ENCODE results near the gene NHSL2.

Gene NHSL2

DNA sequence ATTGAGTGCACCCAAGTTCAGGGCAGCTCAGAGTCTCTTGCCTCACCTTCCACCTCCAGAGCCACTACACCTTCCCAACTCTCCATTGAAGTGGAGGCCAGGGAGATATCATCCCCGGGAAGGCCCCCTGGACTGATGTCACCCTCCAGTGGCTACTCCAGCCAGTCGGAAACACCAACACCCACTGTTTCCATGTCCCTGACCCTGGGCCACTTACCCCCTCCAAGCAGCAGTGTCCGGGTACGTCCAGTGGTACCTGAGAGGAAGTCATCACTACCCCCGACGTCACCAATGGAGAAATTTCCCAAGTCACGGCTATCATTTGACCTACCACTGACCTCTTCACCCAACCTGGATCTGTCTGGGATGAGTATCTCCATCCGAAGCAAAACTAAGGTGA, 228.9 kb downstream of the NHSL2 start:
- no peaks in the 10 kb centered on the region for H3K27me3 ChIP-seq (ENCODE audit: insufficient read depth, low read depth)
- H3K79me2 ChIP-seq (ENCODE audit: insufficient read depth, low read depth): no peaks in the 10 kb centered on the region
- no peak overlapping the region for H3K4me2 ChIP-seq
- peaks cover 41% of the 10 kb centered on the region for H3K4me1 ChIP-seq (ENCODE audit: low read depth, poor library complexity, severe bottlenecking)
- H3K9ac ChIP-seq: no peak overlapping the region
- no peak overlapping the region for H3K27ac ChIP-seq
- H2AFZ ChIP-seq (ENCODE audit: low read depth): no peak overlapping the region
- H3K4me3 ChIP-seq (IDR thresholded peaks at IDR 0.05; ENCODE audit: insufficient read depth, low read depth, low read length): no peak overlapping the region
- no peaks in the 10 kb centered on the region for H3K36me3 ChIP-seq (ENCODE audit: insufficient read depth)
- TF ChIP-seq, protein P1, sequence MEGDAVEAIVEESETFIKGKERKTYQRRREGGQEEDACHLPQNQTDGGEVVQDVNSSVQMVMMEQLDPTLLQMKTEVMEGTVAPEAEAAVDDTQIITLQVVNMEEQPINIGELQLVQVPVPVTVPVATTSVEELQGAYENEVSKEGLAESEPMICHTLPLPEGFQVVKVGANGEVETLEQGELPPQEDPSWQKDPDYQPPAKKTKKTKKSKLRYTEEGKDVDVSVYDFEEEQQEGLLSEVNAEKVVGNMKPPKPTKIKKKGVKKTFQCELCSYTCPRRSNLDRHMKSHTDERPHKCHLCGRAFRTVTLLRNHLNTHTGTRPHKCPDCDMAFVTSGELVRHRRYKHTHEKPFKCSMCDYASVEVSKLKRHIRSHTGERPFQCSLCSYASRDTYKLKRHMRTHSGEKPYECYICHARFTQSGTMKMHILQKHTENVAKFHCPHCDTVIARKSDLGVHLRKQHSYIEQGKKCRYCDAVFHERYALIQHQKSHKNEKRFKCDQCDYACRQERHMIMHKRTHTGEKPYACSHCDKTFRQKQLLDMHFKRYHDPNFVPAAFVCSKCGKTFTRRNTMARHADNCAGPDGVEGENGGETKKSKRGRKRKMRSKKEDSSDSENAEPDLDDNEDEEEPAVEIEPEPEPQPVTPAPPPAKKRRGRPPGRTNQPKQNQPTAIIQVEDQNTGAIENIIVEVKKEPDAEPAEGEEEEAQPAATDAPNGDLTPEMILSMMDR (conservative IDR thresholded peaks at IDR 0.05; ENCODE audit: low read depth, low read length): no peak
- no peaks in the 10 kb centered on the region for H4K20me1 ChIP-seq (ENCODE audit: insufficient read depth)

DNA sequence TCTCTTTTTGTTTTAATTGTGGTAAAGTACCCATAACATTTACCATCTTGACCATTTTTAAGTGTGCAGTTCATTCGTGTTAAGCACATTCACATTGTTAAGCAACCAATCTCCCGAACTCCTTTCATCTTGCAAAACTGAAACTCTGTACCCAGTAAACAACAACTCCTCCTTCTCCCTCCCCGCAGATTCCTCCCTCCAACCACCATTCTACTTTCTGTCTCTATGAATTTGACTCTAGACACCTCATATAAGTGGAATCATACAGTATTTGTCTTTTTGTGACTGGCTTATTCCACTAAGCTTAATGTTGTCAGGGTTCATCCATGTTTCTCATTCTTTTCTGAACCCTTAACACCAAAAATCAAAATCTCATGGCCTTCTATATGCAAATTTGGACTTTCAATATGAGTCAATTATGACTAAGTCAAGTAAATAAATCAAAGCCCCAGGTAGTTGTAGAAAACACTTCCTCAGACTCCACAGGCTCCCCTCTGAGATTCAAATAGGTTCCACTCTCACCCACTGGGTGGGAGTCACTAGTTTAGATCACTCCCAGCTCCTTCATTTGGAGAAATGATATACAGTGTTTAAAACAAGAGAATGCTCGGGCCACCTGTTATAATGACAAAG, 230.8 kb downstream of the NHSL2 start:
- TF ChIP-seq, protein P1 (conservative IDR thresholded peaks at IDR 0.05; ENCODE audit: low read depth, low read length): no peak
- H2AFZ ChIP-seq (ENCODE audit: low read depth): peak overlapping the region; percentile 44

DNA sequence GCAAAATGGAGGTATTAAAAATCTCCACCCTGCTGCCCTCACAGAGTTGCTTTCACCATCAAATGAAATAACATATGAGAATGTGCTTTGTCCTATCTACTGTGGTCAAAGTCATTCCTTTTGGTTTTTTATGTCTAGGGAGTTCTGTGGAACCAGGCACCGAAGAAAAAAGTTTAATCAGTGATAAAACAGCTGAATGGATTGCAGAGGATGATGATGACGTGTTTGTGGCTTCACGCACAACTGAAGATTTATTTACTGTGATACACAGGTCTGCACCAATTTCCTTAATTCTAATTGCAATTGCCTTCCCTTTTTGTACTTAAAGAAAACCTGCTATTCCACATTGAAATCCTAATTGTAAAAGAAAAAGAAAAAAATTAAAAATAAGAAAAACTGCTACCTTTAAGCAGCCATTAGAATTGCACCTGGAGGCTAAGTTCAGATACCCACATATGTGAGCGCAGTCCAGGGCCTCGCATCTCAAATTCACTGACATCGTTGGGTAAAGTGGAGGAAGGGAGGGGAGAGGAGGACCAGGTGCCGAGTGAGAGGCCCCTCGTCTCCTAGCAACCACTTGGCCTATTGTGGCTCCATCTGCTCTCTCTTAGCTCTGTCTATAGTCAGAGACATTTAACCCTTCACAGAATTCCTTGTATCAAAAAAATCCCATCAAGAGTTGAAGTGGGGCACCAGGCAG, 231.6 kb downstream of the NHSL2 start:
- Histone ChIP-seq H3K4me3 (IDR thresholded peaks at IDR 0.05; ENCODE audit: insufficient read depth, low read depth, low read length) (no peak overlapping the region), H3K4me2 (peak overlapping the region; percentile 97), H3K9ac (peak overlapping the region; percentile 25; the same call in 1 of the 2 replicates), H4K20me1 (ENCODE audit: insufficient read depth) (no peaks in the 10 kb centered on the region), H3K79me2 (ENCODE audit: insufficient read depth, low read depth) (no peaks in the 10 kb centered on the region), H3K36me3 (ENCODE audit: insufficient read depth) (no peaks in the 10 kb centered on the region), H2AFZ (ENCODE audit: low read depth) (no peak overlapping the region), H3K27me3 (ENCODE audit: insufficient read depth, low read depth) (no peaks in the 10 kb centered on the region), H3K4me1 (ENCODE audit: low read depth, poor library complexity, severe bottlenecking) (peaks cover 67% of the 10 kb centered on the region), H3K27ac (peak overlapping the region; percentile 78)
- TF ChIP-seq, protein P1 (conservative IDR thresholded peaks at IDR 0.05; ENCODE audit: low read depth, low read length): no peak

More for the DNA sequence above, 230.8 kb downstream of the NHSL2 start:
- H3K4me2 ChIP-seq: peak overlapping the region; percentile 97
- peaks cover 61% of the 10 kb centered on the region for H3K4me1 ChIP-seq (ENCODE audit: low read depth, poor library complexity, severe bottlenecking)
- no peaks in the 10 kb centered on the region for H4K20me1 ChIP-seq (ENCODE audit: insufficient read depth)
- peak overlapping the region; percentile 78 for H3K27ac ChIP-seq
- H3K27me3 ChIP-seq (ENCODE audit: insufficient read depth, low read depth): no peaks in the 10 kb centered on the region
- no peak overlapping the region for H3K4me3 ChIP-seq (IDR thresholded peaks at IDR 0.05; ENCODE audit: insufficient read depth, low read depth, low read length)
- no peaks in the 10 kb centered on the region for H3K79me2 ChIP-seq (ENCODE audit: insufficient read depth, low read depth)
- no peaks in the 10 kb centered on the region for H3K36me3 ChIP-seq (ENCODE audit: insufficient read depth)
- peak overlapping the region; percentile 25; the same call in 1 of the 2 replicates for H3K9ac ChIP-seq

DNA sequence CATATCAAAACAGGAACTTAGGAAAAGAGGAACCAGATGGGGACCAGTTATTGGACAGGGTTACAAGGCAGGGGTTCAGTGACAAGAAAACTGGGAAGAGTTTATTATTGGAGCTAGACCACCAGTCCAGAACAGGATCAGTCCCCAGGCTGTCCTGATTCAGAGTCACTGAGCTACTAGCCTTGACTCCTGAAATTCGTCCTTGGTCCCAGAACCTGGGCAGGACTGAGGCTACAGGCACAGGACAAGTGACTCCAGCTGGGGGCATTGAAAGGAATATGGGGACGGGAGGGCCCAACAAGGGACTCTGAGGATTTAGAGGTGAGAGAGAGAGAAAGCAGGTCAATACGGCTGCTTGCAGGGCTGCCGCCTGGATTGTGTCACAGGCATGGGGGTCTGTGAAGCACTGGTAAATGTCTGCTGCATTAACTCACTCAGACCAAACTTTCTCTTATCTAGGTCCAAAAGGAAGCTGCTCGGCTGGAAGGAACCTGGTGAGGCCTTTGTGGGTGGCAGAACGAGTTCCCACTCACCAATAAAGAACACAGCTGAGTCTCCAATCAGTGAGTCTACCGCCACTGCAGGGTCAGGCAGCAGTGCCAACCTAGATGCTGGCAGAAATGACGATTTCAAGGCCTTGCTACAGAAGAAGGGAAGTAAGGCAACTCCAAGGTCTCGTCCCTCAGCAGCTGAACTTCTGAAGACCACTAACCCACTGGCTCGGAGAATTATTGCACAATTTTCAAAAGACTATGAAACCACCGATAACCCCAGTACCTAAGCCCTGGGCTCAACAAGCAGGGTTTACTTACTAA, 232.4 kb downstream of the NHSL2 start:
- no peaks in the 10 kb centered on the region for H3K27me3 ChIP-seq (ENCODE audit: insufficient read depth, low read depth)
- peaks cover 67% of the 10 kb centered on the region for H3K4me1 ChIP-seq (ENCODE audit: low read depth, poor library complexity, severe bottlenecking)
- H3K79me2 ChIP-seq (ENCODE audit: insufficient read depth, low read depth): no peaks in the 10 kb centered on the region
- H3K4me2 ChIP-seq: peak overlapping the region; percentile 93
- H3K36me3 ChIP-seq (ENCODE audit: insufficient read depth): no peaks in the 10 kb centered on the region
- no peak overlapping the region for H3K9ac ChIP-seq
- no peaks in the 10 kb centered on the region for H4K20me1 ChIP-seq (ENCODE audit: insufficient read depth)
- H2AFZ ChIP-seq (ENCODE audit: low read depth): no peak overlapping the region
- no peak overlapping the region for H3K4me3 ChIP-seq (IDR thresholded peaks at IDR 0.05; ENCODE audit: insufficient read depth, low read depth, low read length)
- TF ChIP-seq, protein P1 (conservative IDR thresholded peaks at IDR 0.05; ENCODE audit: low read depth, low read length): no peak
- peak overlapping the region; percentile 30; the same call in 1 of the 2 replicates for H3K27ac ChIP-seq

Measured in KMS-11 (cell line).